ENCODE measurements around the gene PPP1R3C. TPM values are rescaled to one million over a fixed set of nuclear protein-coding genes. Genes with fewer than 3 reads are reported as not detected.
A peak's percentile ranks its signal among the peaks of the same experiment; 100 is the strongest.

PPP1R3C gene
- total RNA-seq (1 to 10 TPM; 4.7 to 5.8 TPM), polyA plus RNA-seq (ENCODE audit: insufficient read depth, low read depth, low replicate concordance) (9.7 TPM)
- long read RNA-seq, donor 1, transcript PPP1R3C-201 (2 exons, 2,524 nt), result major isoform, 7 of 7 reads
- long read RNA-seq, donor 1, partial matches to known transcripts, result 0 of 7 reads
- long read RNA-seq, donor 1, other reads (novel, unspliced or antisense), result 0 of 7 reads
- long read RNA-seq, donor 2, transcript PPP1R3C-201 (2 exons, 2,524 nt), result major isoform, 6 of 6 reads
- long read RNA-seq, donor 2, partial matches to known transcripts, result 0 of 6 reads
- long read RNA-seq, donor 2, other reads (novel, unspliced or antisense), result 0 of 6 reads

DNA sequence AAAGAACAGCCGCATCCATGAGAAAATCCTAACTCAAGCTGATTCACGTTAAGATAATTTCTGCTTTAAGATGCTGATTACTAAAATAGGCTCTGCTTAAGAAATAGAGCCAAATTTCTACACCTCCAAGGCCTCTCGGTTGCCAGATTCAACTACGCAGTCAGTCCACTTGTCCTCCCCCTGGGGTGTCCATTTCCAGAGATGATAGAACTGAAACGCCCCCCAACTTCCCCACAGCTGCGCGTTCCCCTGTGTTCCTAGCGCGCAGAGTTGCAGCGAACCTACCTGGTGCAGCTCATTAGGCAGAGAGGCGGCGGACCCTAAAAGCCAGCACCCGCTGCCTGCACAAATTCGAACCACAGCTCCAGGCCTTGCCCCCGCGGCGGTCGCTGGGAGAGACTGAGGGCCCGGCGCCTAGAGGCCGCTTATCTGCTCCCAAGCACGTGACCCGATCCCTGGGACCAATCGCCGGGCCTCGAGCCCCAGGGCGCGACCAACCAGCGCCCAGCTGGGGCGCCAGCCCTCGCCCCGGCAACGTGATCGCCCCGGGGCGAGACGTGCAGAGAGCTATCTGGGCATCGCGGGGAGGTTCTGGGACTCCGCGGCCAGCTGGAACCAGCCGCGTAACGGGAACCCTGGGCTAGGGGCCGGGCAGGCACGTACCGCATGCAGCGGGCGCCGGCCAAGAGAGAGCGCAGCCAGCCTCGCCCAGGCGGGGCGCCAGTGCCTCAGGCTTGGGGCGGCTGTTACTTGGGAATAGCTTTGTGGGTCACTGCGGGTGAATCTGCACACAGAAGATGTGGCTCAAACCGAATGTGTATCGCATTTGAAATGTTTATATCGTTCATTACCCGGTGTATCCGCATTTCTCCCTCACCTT, at the start of gene PPP1R3C:
Gene PPP1R3C (minus strand): TSS at position 401 of the 880 bp plus-strand sequence. CDS start 102 bp downstream, at position 299.
- Histone ChIP-seq H3K36me3 (ENCODE audit: low read depth, missing control alignments) (no peaks in the 10 kb centered on the region), H3K27ac (peak within 1 kb of the TSS; percentile 22 to 46), H3K27me3 (no peaks in the 10 kb centered on the region), H3K9me3 (no peaks in the 10 kb centered on the region), H3K4me3 (peak within 1 kb of the TSS; percentile 60 to 69), H3K4me1 (peaks cover 8% of the 10 kb centered on the region)
- no peak for TF ChIP-seq POLR2A (IDR thresholded peaks at IDR 0.05)
- TF ChIP-seq, protein P1, sequence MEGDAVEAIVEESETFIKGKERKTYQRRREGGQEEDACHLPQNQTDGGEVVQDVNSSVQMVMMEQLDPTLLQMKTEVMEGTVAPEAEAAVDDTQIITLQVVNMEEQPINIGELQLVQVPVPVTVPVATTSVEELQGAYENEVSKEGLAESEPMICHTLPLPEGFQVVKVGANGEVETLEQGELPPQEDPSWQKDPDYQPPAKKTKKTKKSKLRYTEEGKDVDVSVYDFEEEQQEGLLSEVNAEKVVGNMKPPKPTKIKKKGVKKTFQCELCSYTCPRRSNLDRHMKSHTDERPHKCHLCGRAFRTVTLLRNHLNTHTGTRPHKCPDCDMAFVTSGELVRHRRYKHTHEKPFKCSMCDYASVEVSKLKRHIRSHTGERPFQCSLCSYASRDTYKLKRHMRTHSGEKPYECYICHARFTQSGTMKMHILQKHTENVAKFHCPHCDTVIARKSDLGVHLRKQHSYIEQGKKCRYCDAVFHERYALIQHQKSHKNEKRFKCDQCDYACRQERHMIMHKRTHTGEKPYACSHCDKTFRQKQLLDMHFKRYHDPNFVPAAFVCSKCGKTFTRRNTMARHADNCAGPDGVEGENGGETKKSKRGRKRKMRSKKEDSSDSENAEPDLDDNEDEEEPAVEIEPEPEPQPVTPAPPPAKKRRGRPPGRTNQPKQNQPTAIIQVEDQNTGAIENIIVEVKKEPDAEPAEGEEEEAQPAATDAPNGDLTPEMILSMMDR (IDR thresholded peaks at IDR 0.05), result no peak
- 2% methylated on average over 36 to 53 of the region's 61 CpGs for WGBS, 2 donors
- DNase-seq, result peak; percentile 92
- intact Hi-C loops (cut with DNase I; ENCODE audit: low total_unique reads), result no loop called here

DNA sequence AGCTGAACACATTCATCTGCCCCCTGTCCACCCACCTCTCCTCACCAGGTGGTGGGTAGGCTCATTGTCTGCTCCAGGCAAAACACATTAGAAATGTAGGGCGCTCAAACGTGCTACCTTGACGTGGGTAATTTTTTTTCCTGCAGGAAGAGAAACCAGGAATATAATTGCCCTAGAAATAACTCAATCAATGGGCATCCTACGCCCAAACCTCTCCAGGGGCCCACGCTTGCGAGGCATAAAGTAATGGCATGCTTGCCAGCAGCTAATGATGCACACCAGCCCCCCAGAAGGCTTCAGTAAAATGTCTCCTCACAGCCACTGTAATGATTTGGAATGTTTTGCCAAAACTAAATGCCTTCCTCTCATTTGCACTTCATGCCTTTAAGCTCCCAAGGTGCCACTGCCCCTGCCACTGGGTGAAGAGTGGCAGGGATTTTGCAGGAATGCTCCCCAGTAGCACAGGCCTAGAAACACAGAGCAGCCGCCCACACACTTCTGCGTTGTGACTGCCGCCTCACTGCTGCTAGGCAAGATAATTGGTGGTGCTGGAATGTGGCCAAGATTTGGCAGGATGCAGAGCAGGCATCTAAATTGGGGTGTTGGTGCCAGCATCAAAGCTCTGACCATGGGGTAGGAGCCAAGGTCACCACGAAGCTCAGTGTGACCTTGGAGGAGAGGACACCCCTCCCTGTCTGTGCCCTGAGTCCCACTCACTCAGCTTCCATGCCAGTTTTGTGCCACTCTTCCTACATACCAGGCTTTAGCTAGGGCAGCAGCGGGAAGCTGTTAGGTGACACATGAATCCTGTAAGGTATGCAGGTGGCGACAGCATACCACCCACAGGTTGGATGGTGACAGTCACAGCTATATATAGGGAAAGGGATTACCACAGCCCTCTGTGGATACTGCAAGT, 48.7 kb upstream of the PPP1R3C start:
- Histone ChIP-seq H3K4me3 (no peak overlapping the region), H3K9me3 (no peaks in the 10 kb centered on the region), H3K27me3 (no peaks in the 10 kb centered on the region), H3K4me1 (peaks cover 7% of the 10 kb centered on the region), H3K36me3 (ENCODE audit: low read depth, missing control alignments) (no peaks in the 10 kb centered on the region), H3K27ac (no peak overlapping the region)
- TF ChIP-seq, protein P1 (IDR thresholded peaks at IDR 0.05), result no peak
- TF ChIP-seq POLR2A (IDR thresholded peaks at IDR 0.05), result no peak
- WGBS, 2 donors, result 56 to 73% methylated on average over 7 to 12 of the region's 12 CpGs
- peak; percentile 61 for DNase-seq
- intact Hi-C loops (cut with DNase I; ENCODE audit: low total_unique reads), result no loop called here

DNA sequence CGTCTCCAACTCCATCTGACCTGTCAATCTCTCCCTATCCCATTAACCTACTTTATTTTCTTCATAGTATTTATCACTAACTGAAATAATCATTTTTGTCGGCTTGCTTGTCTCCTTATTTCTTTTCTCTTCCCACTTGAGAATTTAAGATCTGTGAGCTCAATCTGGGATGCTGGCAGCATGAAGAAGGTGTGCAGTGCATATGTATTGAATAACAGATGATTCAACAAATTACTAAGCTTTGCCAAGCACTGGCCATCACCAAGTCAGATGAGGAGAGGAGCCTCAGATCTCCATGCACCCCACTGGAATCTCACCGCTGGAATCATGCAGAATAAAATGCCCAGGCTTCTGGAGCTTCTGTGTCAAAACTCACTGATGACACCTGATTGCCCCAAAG, 47.6 kb upstream of the PPP1R3C start:
- 66 to 85% methylated on average over 3 of the region's 3 CpGs for WGBS, 2 donors

DNA sequence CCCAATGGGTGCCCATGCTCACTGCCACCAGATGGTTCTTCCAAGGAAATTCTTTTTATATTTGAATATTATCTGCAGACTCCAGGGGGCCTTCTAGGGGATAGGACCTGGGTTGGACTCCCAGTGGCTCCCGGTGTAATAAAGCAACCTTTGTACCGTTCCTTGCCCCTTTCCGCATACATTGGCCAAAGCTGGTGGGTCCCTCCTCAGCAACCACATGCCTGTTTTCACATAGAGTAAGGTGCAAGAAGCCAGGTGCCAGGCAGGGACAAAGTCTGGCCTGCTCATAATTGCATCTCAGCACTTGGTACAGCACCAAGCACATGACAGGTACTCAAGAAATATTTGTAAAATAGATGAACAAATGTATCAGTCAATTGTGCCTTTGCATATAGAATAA, 46.4 kb upstream of the PPP1R3C start:
- 97 to 100% methylated on average over 3 of the region's 3 CpGs for WGBS, 2 donors
- TF ChIP-seq POLR2A (IDR thresholded peaks at IDR 0.05), result no peak
- TF ChIP-seq, protein P1 (IDR thresholded peaks at IDR 0.05), result no peak
- H3K27me3 ChIP-seq, result no peaks in the 10 kb centered on the region
- no peaks in the 10 kb centered on the region for H3K9me3 ChIP-seq
- peaks cover 7% of the 10 kb centered on the region for H3K4me1 ChIP-seq
- no peak overlapping the region for H3K27ac ChIP-seq
- H3K4me3 ChIP-seq, result no peak overlapping the region
- intact Hi-C loops (cut with DNase I; ENCODE audit: low total_unique reads), result no loop called here
- H3K36me3 ChIP-seq (ENCODE audit: low read depth, missing control alignments), result no peaks in the 10 kb centered on the region
- no peak for DNase-seq

More for the DNA sequence above, 47.6 kb upstream of the PPP1R3C start:
- H3K4me1 ChIP-seq, result peaks cover 7% of the 10 kb centered on the region
- no peak for TF ChIP-seq POLR2A (IDR thresholded peaks at IDR 0.05)
- TF ChIP-seq, protein P1 (IDR thresholded peaks at IDR 0.05), result no peak
- H3K4me3 ChIP-seq, result no peak overlapping the region
- no peaks in the 10 kb centered on the region for H3K36me3 ChIP-seq (ENCODE audit: low read depth, missing control alignments)
- no peak overlapping the region for H3K27ac ChIP-seq
- intact Hi-C loops (cut with DNase I; ENCODE audit: low total_unique reads), result no loop called here
- H3K27me3 ChIP-seq, result no peaks in the 10 kb centered on the region
- no peaks in the 10 kb centered on the region for H3K9me3 ChIP-seq
- DNase-seq, result no peak

All from testis (tissue), 5 donors.